Retina (tissue), 1 donor: ENCODE data around the gene NELFB.

Experiments
- DNase-seq: peaks from one replicate; pipeline ENCODE4 v3.0.0-alpha.2; 2016

Gene NELFB

GRCh38 chr9:137317718-137318511 lies 62.8 kb downstream of the NELFB start:
- DNase-seq = peak; percentile 29

DNA sequence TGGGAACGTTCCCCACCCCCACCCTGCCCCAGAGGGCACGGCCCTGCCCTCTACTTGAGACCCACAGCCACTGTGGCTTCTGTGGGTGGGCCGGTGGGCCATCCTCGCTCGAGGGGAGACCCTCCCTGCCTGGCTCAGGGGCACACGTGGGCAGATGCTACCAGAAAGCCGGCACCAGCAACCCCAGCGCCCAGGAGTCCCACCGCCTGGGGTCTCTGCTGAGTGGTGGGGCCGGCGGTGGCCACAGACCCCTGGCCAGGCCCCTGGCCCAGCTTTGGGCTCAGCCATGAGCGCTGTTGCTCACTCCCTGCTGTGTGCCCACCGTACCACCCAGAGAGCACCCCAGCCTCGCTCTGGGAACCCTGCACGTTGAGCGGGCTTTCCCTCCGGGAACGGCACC lies 63.5 kb downstream of the NELFB start:
- DNase-seq = no peak

GRCh38 chr9:137319011-137319738 lies 64.0 kb downstream of the NELFB start:
- peak; percentile 74 for DNase-seq

GRCh38 chr9:137319739-137320551 lies 64.8 kb downstream of the NELFB start:
- peak; percentile 21 for DNase-seq

GRCh38 chr9:137320555-137321384 lies 65.6 kb downstream of the NELFB start:
- DNase-seq = peak; percentile 75

GRCh38 chr9:137321726-137322361 lies 66.7 kb downstream of the NELFB start:
- peak; percentile 8 for DNase-seq
